HTR-8/SVneo (cell line): ENCODE results near the gene ITFG1.
A peak's percentile ranks its signal among the peaks of the same experiment; 100 is the strongest.
"Not testable (repeated sequence)": the region's sequence is repeated elsewhere in the genome, so short reads cannot be mapped to it uniquely, and the experiment has no call there.

Experiments used
- DNase-seq: peaks from one replicate; pipeline ENCODE4 v3.0.0; 2011; ENCODE audit warnings: low spot score, mixed read lengths; ENCODE audit not compliant: insufficient read length
- FAIRE-seq: peaks from 2 replicates; lab custom pipeline; 2011; peaks lifted over from hg19 to GRCh38; lab: Jason Lieb, UNC

The ITFG1 gene

GRCh38 chr16:47475786-47476185 lies 14.9 kb upstream of the ITFG1 start:
- DNase-seq (no peak), FAIRE-seq (no peak)

- FAIRE-seq = no peak
- no peak for DNase-seq
Measured at GRCh38 chr16:47473792-47474191, 12.9 kb upstream of the ITFG1 start.

- not testable (repeated sequence) for FAIRE-seq, DNase-seq
Measured at GRCh38 chr16:47473004-47473403, 12.1 kb upstream of the ITFG1 start.

GRCh38 chr16:47470810-47471209 lies 9.9 kb upstream of the ITFG1 start:
- DNase-seq = no peak
- FAIRE-seq = no peak

- no peak for FAIRE-seq
- DNase-seq = no peak
Measured at GRCh38 chr16:47470211-47470610, 9.3 kb upstream of the ITFG1 start.

GRCh38 chr16:47469227-47469626 lies 8.4 kb upstream of the ITFG1 start:
- no peak for FAIRE-seq
- DNase-seq = no peak

- DNase-seq, FAIRE-seq: not testable (repeated sequence)
Measured at GRCh38 chr16:47468070-47468689, 7.3 kb upstream of the ITFG1 start.

- no peak for FAIRE-seq
- no peak for DNase-seq
Measured at GRCh38 chr16:47467501-47467900, 6.6 kb upstream of the ITFG1 start.

GRCh38 chr16:47465919-47466630 lies 5.2 kb upstream of the ITFG1 start:
- FAIRE-seq (no peak), DNase-seq (no peak)

- DNase-seq = no peak
- FAIRE-seq = no peak
Measured at GRCh38 chr16:47463771-47464624, 3.1 kb upstream of the ITFG1 start.

- FAIRE-seq = no peak
- peak; percentile 12 for DNase-seq
Measured at GRCh38 chr16:47461598-47462266, 869 bp upstream of the ITFG1 start.

- DNase-seq = peak; percentile 2
- FAIRE-seq = no peak
Measured at GRCh38 chr16:47460359-47460710, 528 bp downstream of the ITFG1 start.

GRCh38 chr16:47459603-47460002 lies 1.3 kb downstream of the ITFG1 start:
- DNase-seq (no peak), FAIRE-seq (no peak)

- FAIRE-seq (no peak), DNase-seq (no peak)
Measured at GRCh38 chr16:47458331-47458730, 2.5 kb downstream of the ITFG1 start.

- FAIRE-seq = no peak
- DNase-seq = no peak
Measured at GRCh38 chr16:47449788-47450187, 11.1 kb downstream of the ITFG1 start.

- no peak for DNase-seq
- no peak for FAIRE-seq
Measured at GRCh38 chr16:47448830-47449575, 11.9 kb downstream of the ITFG1 start.

GRCh38 chr16:47446431-47446830 lies 14.4 kb downstream of the ITFG1 start:
- FAIRE-seq (no peak), DNase-seq (no peak)

- FAIRE-seq, DNase-seq: not testable (repeated sequence)
Measured at GRCh38 chr16:47442884-47443283, 18.0 kb downstream of the ITFG1 start.

GRCh38 chr16:47440066-47440465 lies 20.8 kb downstream of the ITFG1 start:
- DNase-seq, FAIRE-seq: not testable (repeated sequence)

GRCh38 chr16:47434274-47434673 lies 26.6 kb downstream of the ITFG1 start:
- DNase-seq, FAIRE-seq: not testable (repeated sequence)
